Gastroesophageal sphincter (tissue), 4 donors: ENCODE measurements around the gene SPATA7. TPM values are rescaled to one million over a fixed set of nuclear protein-coding genes. Genes with fewer than 3 reads are reported as not detected.

Experiments used
- ATAC-seq: fragments of 150-250 bp; one replicate; pipeline ENCODE4 v1.9.1; 2016; ENCODE audit warnings: mild to moderate bottlenecking, moderate library complexity
- H3K27ac ChIP-seq, 4 donors: fragments of 200-600 bp; sonication (generic) in 3 of 4; 1 replicate in 3 of 4; 2 replicates in 1 of 4; pipeline ENCODE4 v1.5.1; 2016 to 2019
- H3K27me3 ChIP-seq: fragments of 200-600 bp; sonication (generic); one replicate; pipeline ENCODE4 v1.5.1; 2019
- H3K36me3 ChIP-seq, 2 donors: fragments of 200-600 bp; sonication (generic); one replicate each; pipeline ENCODE4 v1.5.1; 2019; ENCODE audit warnings: control low read depth in 1 of 2
- H3K4me1 ChIP-seq, 3 donors: fragments of 200-600 bp; sonication (generic); 1 replicate in 2 of 3; 2 replicates in 1 of 3; pipeline ENCODE4 v1.5.1; 2016 to 2019; ENCODE audit warnings: control low read depth in 2 of 3
- H3K4me3 ChIP-seq, 2 donors: fragments of 200-600 bp; sonication (generic); one replicate each; pipeline ENCODE4 v1.5.1; 2019; ENCODE audit warnings: mild to moderate bottlenecking in 1 of 2, moderate library complexity in 1 of 2
- H3K9me3 ChIP-seq, 3 donors: fragments of 200-600 bp; sonication (generic); one replicate each; pipeline ENCODE4 v1.5.1; 2017 to 2019; ENCODE audit warnings: control low read depth in 2 of 3
- CTCF ChIP-seq, 4 experiments: fragments of 200-600 bp in 2 of 4; fragments of 450-650 bp in 2 of 4; sonication (generic) in 1 of 4; IDR thresholded peaks; one replicate each; pipeline ENCODE4 v1.5.1; 2017 to 2019; ENCODE audit warnings: antibody characterized with exemption in 4 of 4, mild to moderate bottlenecking in 2 of 4, moderate library complexity in 2 of 4
- EP300 ChIP-seq: sonication (generic); formaldehyde crosslinking; IDR thresholded peaks from one replicate; pipeline ENCODE4 v1.6.1; 2017; ENCODE audit warnings: antibody characterized with exemption, mild to moderate bottlenecking
- POLR2A ChIP-seq, 2 donors: fragments of 450-650 bp; IDR thresholded peaks; one replicate each; pipeline ENCODE4 v1.6.1; 2017; ENCODE audit warnings: antibody characterized with exemption in 2 of 2, mild to moderate bottlenecking in 2 of 2, moderate library complexity in 1 of 2
- POLR2AphosphoS5 ChIP-seq: sonication (generic); formaldehyde crosslinking; IDR thresholded peaks from one replicate; pipeline ENCODE4 v1.6.1; 2017; ENCODE audit warnings: antibody characterized with exemption
- WGBS, 2 donors: methylation state at CpG; one replicate each; pipeline ENCODE4 v1.1.5; 2018; ENCODE audit warnings: low coverage in 1 of 2; 5-methylcytosine and 5-hydroxymethylcytosine counted together
- total RNA-seq, 4 donors: library from RNA; depleted of rRNA; stranded (reverse); fragments of >200 nt; gene quantifications; one replicate each; pipeline ENCODE4 v1.1.0, GENCODE V29; 2016

Gene SPATA7
- total RNA-seq, 4 donors from 2014 or later, result 20.9 to 30.0 (median 24.0) TPM

- no peak for ATAC-seq
Measured at GRCh38 chr14:88417594-88417993, 32.1 kb downstream of the SPATA7 start.

DNA sequence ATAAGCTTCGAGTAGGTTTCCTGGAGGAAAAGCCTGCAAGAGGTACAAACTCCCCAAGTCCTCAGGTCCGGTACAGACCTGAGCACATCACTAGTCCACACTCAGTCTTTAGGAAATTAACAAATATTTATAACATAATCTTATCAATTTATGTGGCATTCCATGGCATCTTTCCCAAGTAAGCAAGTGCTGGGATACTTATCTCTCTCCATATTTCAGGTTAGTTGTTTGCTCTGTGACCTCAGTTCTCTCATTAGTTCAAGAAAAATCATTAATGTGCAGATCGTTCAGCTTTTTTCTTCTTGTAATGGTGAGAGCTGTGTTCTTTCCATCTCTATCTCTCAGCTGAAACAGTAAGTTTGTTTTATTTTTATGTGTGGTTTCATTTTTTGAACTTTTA is 34.7 kb downstream of the SPATA7 start:
- no peak overlapping the region for H3K27ac ChIP-seq
- peaks cover 0 to 23% (median 0%) of the 10 kb centered on the region in 3 donors for H3K9me3 ChIP-seq
- H3K4me3 ChIP-seq, result no peak overlapping the region
- H3K4me1 ChIP-seq, result no peaks in the 10 kb centered on the region
- WGBS, 2 donors, result 95 to 100% methylated on average over 3 of the region's 3 CpGs
- no peak for ATAC-seq
- no peaks in the 10 kb centered on the region for H3K27me3 ChIP-seq
- TF ChIP-seq CTCF (IDR thresholded peaks at IDR 0.05), result no peak
- no peak for TF ChIP-seq POLR2AphosphoS5
- no peak for TF ChIP-seq EP300
- TF ChIP-seq POLR2A (IDR thresholded peaks at IDR 0.05), result no peak
- peaks cover 4 to 45% of the 10 kb centered on the region in 2 donors for H3K36me3 ChIP-seq

More at GRCh38 chr14:88417594-88417993, 32.1 kb downstream of the SPATA7 start:
- peaks cover 4 to 55% of the 10 kb centered on the region in 2 donors for H3K36me3 ChIP-seq
- peaks cover 0 to 35% (median 0%) of the 10 kb centered on the region in 3 donors for H3K9me3 ChIP-seq
- H3K27ac ChIP-seq, result no peak overlapping the region
- TF ChIP-seq POLR2AphosphoS5, result no peak
- TF ChIP-seq POLR2A (IDR thresholded peaks at IDR 0.05), result no peak
- TF ChIP-seq CTCF (IDR thresholded peaks at IDR 0.05), result no peak
- TF ChIP-seq EP300, result no peak
- no peaks in the 10 kb centered on the region for H3K27me3 ChIP-seq
- no peaks in the 10 kb centered on the region for H3K4me1 ChIP-seq
- H3K4me3 ChIP-seq, result no peak overlapping the region

DNA sequence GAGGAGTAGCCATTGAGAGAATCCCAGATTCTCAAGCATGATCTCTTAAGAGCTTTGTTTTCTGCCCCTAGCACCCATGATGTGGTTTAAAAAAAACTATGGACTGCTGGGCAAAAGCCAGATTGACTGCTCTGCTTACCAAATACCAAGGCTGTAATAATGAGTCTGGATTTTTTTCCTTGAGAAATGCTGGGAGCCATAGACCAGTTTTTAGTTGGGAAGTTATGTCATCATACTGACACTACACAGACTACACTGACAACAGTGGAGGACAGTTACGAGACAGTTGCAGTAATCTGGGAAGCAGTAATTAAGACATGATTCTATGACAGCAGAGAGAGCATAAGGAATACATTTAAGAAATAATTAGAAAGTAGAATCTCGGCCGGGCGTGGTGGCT is 35.8 kb downstream of the SPATA7 start:
- H3K4me1 ChIP-seq, result no peaks in the 10 kb centered on the region
- peaks cover 4 to 34% of the 10 kb centered on the region in 2 donors for H3K36me3 ChIP-seq
- ATAC-seq, result no peak
- TF ChIP-seq POLR2AphosphoS5 (peak; percentile 40), EP300 (no peak)
- no peaks in the 10 kb centered on the region for H3K27me3 ChIP-seq
- no peak overlapping the region for H3K27ac ChIP-seq
- WGBS, 2 donors, result 70 to 74% methylated on average over 4 of the region's 4 CpGs
- peaks cover 0 to 13% (median 0%) of the 10 kb centered on the region in 3 donors for H3K9me3 ChIP-seq
- no peak overlapping the region for H3K4me3 ChIP-seq

DNA sequence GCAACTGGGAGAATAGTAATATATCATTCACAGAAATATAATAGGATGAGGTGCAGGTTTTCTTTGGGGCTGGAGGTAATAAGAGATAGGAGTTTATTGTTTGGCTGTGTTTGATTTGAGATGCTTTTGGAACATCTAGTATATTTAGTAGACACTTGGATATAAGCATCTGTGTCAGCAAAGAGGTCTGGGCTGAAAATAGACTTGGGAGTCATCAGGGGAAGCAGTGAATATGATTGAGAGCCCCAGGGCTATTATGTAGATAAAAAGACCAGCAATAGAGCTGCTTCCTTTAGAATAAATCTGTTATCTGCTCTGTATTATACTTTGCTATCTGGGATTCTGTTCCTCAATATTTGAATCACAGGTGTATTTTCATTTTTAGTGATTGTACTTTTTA is 36.6 kb downstream of the SPATA7 start:
- no peak for ATAC-seq

DNA sequence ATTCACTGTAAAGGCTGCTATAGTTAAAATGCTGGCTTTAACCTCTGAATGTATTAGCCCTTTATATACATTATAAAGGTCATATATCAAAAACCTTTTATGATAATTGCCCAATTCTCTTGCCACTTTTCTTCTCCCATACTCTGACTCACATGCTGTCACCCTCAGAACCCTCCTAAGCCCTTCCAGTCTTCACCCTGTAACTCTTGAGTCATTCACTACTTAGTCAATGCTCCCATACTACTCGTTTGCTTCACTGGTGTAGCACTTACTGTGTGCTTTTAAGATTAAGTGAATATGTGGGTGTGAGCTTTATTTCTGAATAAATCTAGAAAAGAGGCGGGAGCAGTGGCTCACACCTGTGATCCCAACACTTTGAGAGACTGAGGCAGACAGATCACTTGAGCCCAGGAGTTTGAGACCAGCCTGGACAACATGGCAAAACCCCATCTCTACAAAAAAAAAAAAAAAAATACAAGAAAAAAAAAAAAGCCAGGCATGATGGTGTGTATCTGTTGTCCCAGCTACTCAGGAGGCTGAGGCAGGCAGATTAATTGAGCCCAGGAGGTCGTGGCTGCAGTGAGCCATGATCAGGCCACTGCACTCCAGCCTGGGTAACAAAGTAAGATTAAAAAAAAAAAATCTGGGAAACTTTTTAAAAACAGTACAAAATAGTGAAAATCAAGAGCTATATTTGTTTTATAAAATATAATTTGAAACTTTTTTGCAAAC is 37.6 kb downstream of the SPATA7 start:
- ATAC-seq, result no peak
- no peaks in the 10 kb centered on the region for H3K27me3 ChIP-seq
- no peak overlapping the region for H3K27ac ChIP-seq
- H3K4me3 ChIP-seq, result no peak overlapping the region
- 81 to 89% methylated on average over 3 of the region's 3 CpGs for WGBS, 2 donors
- peaks cover 0 to 18% of the 10 kb centered on the region in 2 donors for H3K36me3 ChIP-seq
- peaks cover 0 to 8% (median 0%) of the 10 kb centered on the region in 3 donors for H3K4me1 ChIP-seq
- H3K9me3 ChIP-seq, result peaks cover 0 to 4% (median 0%) of the 10 kb centered on the region in 3 donors
- no peak for TF ChIP-seq CTCF (IDR thresholded peaks at IDR 0.05)
- no peak for TF ChIP-seq EP300
- TF ChIP-seq POLR2A (IDR thresholded peaks at IDR 0.05), result no peak
- TF ChIP-seq POLR2AphosphoS5, result no peak

More for the DNA sequence above, 36.6 kb downstream of the SPATA7 start:
- H3K4me1 ChIP-seq, result peaks cover 0 to 6% (median 0%) of the 10 kb centered on the region in 3 donors
- H3K27ac ChIP-seq, result no peak overlapping the region
- no peaks in the 10 kb centered on the region for H3K27me3 ChIP-seq
- peaks cover 1 to 28% of the 10 kb centered on the region in 2 donors for H3K36me3 ChIP-seq
- TF ChIP-seq POLR2A (IDR thresholded peaks at IDR 0.05) (no peak), EP300 (no peak), CTCF (IDR thresholded peaks at IDR 0.05) (no peak), POLR2AphosphoS5 (no peak)
- no peak overlapping the region for H3K4me3 ChIP-seq
- H3K9me3 ChIP-seq, result peaks cover 0 to 13% (median 0%) of the 10 kb centered on the region in 3 donors
